NCI-H526 treated with DMSO at 0.1 percent for 48 hours (cell line): ENCODE measurements around the gene LDAH.

ENCODE experiments used
- DNase-seq: peaks from one replicate; lab custom pipeline; 2025; lab: John Stamatoyannopoulos, UW

Gene LDAH

DNA sequence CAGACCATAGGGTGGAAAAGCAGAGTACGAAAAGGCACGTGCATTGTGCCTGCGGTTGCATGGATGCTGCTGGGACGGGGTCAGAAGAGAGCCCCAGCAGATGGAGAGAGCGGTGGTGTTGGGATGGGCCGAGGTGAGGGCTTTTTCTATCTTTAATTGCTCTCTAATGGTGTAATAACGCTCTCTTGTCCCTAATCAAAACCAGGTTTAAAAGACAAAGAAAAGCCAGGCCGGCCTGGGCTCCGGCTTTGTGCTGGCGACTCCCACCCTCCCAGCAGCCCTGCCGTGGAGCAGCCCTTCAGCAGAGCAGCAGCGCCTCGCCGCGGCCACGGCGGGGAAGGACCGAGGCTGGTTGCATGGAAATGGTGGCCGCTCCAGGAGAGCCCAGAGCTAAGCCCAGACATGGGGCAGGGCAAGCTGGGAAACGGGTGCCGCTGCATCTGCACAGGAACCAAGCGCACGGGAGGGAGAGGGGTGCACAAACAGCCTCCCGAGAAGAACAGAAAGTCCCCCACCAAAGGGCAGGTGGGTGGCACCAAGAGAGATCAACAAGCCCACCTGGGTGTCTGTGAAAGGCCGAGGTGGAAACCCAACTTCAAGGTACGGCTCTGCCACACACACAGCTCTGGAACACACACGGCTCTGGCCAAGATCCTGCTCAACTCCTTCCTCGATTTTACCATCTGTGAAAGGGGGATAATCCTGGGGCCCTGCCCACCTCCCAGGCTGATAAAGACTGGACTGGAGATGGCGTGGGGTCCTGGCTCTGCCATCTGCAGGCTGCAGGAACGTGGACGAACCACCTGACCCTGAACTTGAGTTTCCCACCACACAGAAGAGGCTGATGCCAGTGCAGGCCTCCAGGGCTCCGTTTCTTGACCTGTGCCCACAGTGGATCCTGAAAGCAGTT is 187.0 kb downstream of the LDAH start:
- peak; percentile 34 for DNase-seq

DNA sequence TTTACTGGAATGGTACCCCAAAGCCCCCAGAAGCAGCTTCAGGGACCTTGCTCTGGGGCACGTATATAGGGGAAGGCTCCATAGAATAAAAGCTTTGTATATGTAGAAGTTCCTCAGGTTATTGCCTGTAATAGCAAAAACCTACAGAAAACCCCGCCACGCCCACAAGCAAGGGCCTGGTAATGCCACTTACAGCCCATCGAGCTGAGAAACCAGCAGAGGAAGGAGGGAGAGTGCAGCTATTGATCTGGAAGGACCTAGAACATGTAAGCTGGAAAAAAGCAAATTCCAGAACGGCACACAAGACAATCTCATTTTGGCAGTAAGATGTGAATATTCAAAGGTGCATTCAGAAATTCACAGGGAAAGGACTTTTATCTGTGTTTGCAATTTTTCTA is 187.8 kb downstream of the LDAH start:
- no peak for DNase-seq

DNA sequence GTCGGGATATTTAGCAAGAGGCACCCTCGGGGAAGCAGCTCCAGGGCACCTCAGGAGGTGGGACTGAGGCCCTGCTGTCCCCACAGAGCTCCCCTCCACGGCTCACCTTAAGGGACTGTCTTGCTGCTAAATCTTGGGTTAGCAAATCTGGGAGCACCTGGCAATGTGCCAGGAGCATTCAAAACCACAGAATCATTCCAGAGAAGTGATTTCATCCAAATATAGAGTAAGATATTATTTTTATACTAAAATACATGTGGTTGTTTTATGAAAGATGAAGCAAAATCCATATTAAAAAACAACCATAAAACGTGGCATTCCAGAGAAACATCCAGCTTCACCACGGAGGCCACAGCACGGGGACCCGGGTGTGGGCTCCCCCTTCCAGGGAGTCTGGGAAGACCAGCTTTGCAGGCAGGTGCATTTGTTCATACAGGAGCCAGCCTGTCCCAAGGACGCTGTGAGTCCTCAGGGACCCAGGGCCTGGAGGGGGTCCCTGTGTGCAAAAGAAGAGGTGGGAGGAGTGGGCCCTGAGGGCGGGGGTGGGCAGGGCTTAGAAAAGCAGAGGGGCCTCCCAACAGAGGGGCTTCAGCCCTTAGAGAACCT is 188.3 kb downstream of the LDAH start:
- DNase-seq: no peak
